MM.1S (cell line): ENCODE measurements around the gene GC.

Experiments used
- DNase-seq: peaks from one replicate; pipeline ENCODE4 v3.0.0-alpha.2; 2015
- H2AFZ ChIP-seq: fragments of 300-600 bp; sonication (generic); 2 replicates; pipeline ENCODE4 v1.6.0; 2016; ENCODE audit warnings: antibody characterized with exemption, low read length
- H3F3A ChIP-seq: fragments of 300-600 bp; sonication (generic); 2 replicates; pipeline ENCODE4 v1.6.1; 2016; ENCODE audit warnings: mild to moderate bottlenecking, antibody characterized with exemption, low read length, moderate library complexity, mixed read lengths; ENCODE audit not compliant: insufficient read depth
- H3K27ac ChIP-seq: fragments of 300-600 bp; sonication (generic); 2 replicates; pipeline ENCODE4 v1.5.1; 2016; ENCODE audit warnings: mild to moderate bottlenecking, low read length
- H3K27me3 ChIP-seq: fragments of 300-600 bp; sonication (generic); replicated peaks from 2 replicates; pipeline ENCODE4 v1.6.0; 2016; ENCODE audit warnings: low read length; ENCODE audit not compliant: insufficient read depth
- H3K36me3 ChIP-seq: fragments of 300-600 bp; sonication (generic); replicated peaks from 2 replicates; pipeline ENCODE4 v1.6.1; 2016; ENCODE audit warnings: mild to moderate bottlenecking, low read length, mixed read lengths; ENCODE audit not compliant: insufficient read depth
- H3K4me1 ChIP-seq: fragments of 300-600 bp; sonication (generic); 2 replicates; pipeline ENCODE4 v1.6.1; 2016; ENCODE audit warnings: low read length, mixed read lengths
- H3K4me2 ChIP-seq: fragments of 300-600 bp; sonication (generic); 2 replicates; pipeline ENCODE4 v1.6.0; 2016; ENCODE audit warnings: low read depth, low read length
- H3K4me3 ChIP-seq: fragments of 300-600 bp; sonication (generic); 2 replicates; pipeline ENCODE4 v1.5.1; 2016; ENCODE audit warnings: low read length, mixed read lengths
- H3K79me2 ChIP-seq: fragments of 300-600 bp; sonication (generic); 2 replicates; pipeline ENCODE4 v1.6.1; 2016; ENCODE audit warnings: mixed run types, low read length, mixed read lengths
- H3K9ac ChIP-seq: fragments of 300-600 bp; sonication (generic); 2 replicates; pipeline ENCODE4 v1.6.1; 2016; ENCODE audit warnings: low read length, mixed read lengths
- H3K9me2 ChIP-seq: fragments of 300-600 bp; sonication (generic); replicated peaks from 2 replicates; pipeline ENCODE4 v1.6.1; 2016; ENCODE audit warnings: mild to moderate bottlenecking, low read length, mixed read lengths; ENCODE audit not compliant: insufficient read depth
- H3K9me3 ChIP-seq: fragments of 300-600 bp; sonication (generic); replicated peaks from 2 replicates; pipeline ENCODE4 v1.6.1; 2016; ENCODE audit warnings: mild to moderate bottlenecking, low read length, mixed read lengths; ENCODE audit not compliant: insufficient read depth
- H4K20me1 ChIP-seq: fragments of 300-600 bp; sonication (generic); 2 replicates; pipeline ENCODE4 v1.6.1; 2016; ENCODE audit warnings: mild to moderate bottlenecking, low read length, moderate library complexity, mixed read lengths; ENCODE audit not compliant: insufficient read depth
- EZH2 ChIP-seq: fragments of 300-600 bp; sonication (generic); optimal IDR thresholded peaks from 2 replicates; pipeline ENCODE3; 2017; ENCODE audit warnings: low read depth, mild to moderate bottlenecking, antibody characterized with exemption, low read length, mixed read lengths
- EZH2phosphoT487 ChIP-seq: fragments of 300-600 bp; sonication (generic); IDR thresholded peaks from 2 replicates; pipeline ENCODE4 v1.6.1; 2018; ENCODE audit warnings: antibody characterized with exemption, low read length
- TF ChIP-seq, protein P1 (sequence below): fragments of 300-600 bp; sonication (generic); IDR thresholded peaks from 2 replicates; pipeline ENCODE4 v1.5.1; 2016; ENCODE audit warnings: antibody characterized with exemption, low read length, mixed read lengths

GC gene

DNA sequence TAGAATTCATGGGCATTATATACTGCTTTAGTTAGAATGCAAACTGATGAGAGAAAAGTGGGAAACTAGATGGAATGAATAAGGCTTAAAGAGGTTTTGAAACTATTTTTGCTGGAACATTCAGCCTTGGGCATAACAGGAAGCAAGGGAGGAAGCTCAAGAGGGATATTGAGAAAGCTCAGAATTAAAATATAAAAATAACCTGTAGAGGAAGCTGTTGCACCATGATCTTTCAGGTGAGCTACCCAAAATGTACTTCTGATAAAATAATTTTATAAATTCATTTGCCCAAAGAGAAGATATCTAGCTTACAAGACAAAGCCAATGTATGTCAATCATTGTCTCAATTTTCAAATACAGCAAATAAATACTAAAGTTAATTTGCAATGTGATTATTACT lies 11.3 kb downstream of the GC start:
- H4K20me1 ChIP-seq, result no peaks in the 10 kb centered on the region
- no peak for DNase-seq
- no peak overlapping the region for H3K4me2 ChIP-seq
- no peak overlapping the region for H3K9ac ChIP-seq
- no peaks in the 10 kb centered on the region for H3K9me2 ChIP-seq
- TF ChIP-seq, protein P1, sequence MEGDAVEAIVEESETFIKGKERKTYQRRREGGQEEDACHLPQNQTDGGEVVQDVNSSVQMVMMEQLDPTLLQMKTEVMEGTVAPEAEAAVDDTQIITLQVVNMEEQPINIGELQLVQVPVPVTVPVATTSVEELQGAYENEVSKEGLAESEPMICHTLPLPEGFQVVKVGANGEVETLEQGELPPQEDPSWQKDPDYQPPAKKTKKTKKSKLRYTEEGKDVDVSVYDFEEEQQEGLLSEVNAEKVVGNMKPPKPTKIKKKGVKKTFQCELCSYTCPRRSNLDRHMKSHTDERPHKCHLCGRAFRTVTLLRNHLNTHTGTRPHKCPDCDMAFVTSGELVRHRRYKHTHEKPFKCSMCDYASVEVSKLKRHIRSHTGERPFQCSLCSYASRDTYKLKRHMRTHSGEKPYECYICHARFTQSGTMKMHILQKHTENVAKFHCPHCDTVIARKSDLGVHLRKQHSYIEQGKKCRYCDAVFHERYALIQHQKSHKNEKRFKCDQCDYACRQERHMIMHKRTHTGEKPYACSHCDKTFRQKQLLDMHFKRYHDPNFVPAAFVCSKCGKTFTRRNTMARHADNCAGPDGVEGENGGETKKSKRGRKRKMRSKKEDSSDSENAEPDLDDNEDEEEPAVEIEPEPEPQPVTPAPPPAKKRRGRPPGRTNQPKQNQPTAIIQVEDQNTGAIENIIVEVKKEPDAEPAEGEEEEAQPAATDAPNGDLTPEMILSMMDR, result peak; percentile 19; the same call in 1 of the 2 replicates
- no peak for TF ChIP-seq EZH2
- TF ChIP-seq EZH2phosphoT487, result no peak
- H3K9me3 ChIP-seq, result no peaks in the 10 kb centered on the region
- H3F3A ChIP-seq, result no peaks in the 10 kb centered on the region
- no peaks in the 10 kb centered on the region for H3K27me3 ChIP-seq
- H3K27ac ChIP-seq, result no peak overlapping the region
- H3K79me2 ChIP-seq, result no peaks in the 10 kb centered on the region
- no peak overlapping the region for H2AFZ ChIP-seq
- H3K4me3 ChIP-seq, result no peak overlapping the region
- H3K36me3 ChIP-seq, result no peaks in the 10 kb centered on the region
- no peaks in the 10 kb centered on the region for H3K4me1 ChIP-seq

GRCh38 chr4:71771613-71772012 lies 12.3 kb downstream of the GC start:
- H4K20me1 ChIP-seq, result no peaks in the 10 kb centered on the region
- no peak for DNase-seq
- H3K27ac ChIP-seq, result no peak overlapping the region
- no peaks in the 10 kb centered on the region for H3K9me2 ChIP-seq
- H3K36me3 ChIP-seq, result no peaks in the 10 kb centered on the region
- no peaks in the 10 kb centered on the region for H3K79me2 ChIP-seq
- TF ChIP-seq, protein P1, result no peak
- TF ChIP-seq EZH2phosphoT487, result no peak
- no peak for TF ChIP-seq EZH2
- no peak overlapping the region for H3K4me3 ChIP-seq
- no peak overlapping the region for H3K9ac ChIP-seq
- no peaks in the 10 kb centered on the region for H3K27me3 ChIP-seq
- no peak overlapping the region for H3K4me2 ChIP-seq
- no peaks in the 10 kb centered on the region for H3K9me3 ChIP-seq
- no peaks in the 10 kb centered on the region for H3F3A ChIP-seq
- H2AFZ ChIP-seq, result no peak overlapping the region
- H3K4me1 ChIP-seq, result peaks cover 2% of the 10 kb centered on the region; the same call in 1 of the 2 replicates

DNA sequence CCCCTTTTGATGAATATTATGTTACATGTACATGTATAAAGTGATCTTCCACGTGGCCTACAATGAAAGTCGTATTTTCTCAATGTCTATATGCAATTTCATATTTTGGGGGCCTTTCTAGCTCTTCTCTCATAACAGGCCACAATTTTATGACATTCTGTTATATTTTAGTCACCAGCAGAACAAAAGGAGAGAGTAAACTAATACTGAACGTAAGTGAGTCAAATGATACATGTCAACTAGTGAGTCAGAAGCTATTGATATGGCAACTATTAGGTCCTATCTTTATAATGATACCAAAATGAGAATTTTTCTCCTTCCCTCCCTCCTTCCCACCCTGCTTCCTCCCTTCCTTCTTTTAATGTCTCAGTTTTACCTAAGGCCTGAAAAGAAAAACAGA lies 14.4 kb downstream of the GC start:
- H3K27ac ChIP-seq, result no peak overlapping the region
- DNase-seq, result no peak
- H3F3A ChIP-seq, result no peaks in the 10 kb centered on the region
- no peaks in the 10 kb centered on the region for H3K27me3 ChIP-seq
- no peak overlapping the region for H2AFZ ChIP-seq
- H3K9me2 ChIP-seq, result no peaks in the 10 kb centered on the region
- H3K9ac ChIP-seq, result no peak overlapping the region
- H3K4me1 ChIP-seq, result peaks cover 15% of the 10 kb centered on the region
- no peaks in the 10 kb centered on the region for H4K20me1 ChIP-seq
- no peaks in the 10 kb centered on the region for H3K79me2 ChIP-seq
- no peak overlapping the region for H3K4me2 ChIP-seq
- no peaks in the 10 kb centered on the region for H3K36me3 ChIP-seq
- no peaks in the 10 kb centered on the region for H3K9me3 ChIP-seq
- TF ChIP-seq EZH2, result no peak
- no peak for TF ChIP-seq EZH2phosphoT487
- TF ChIP-seq, protein P1, result no peak
- H3K4me3 ChIP-seq, result no peak overlapping the region
